Measurements from ENCODE around the gene VSTM2B.

The VSTM2B gene

GRCh38 chr19:29609636-29610035 is 83.8 kb downstream of the VSTM2B start:
- H3K36me3 ChIP-seq (replicated peaks in 1 of 2; ENCODE audit: control insufficient read depth in 2 of 2, insufficient read depth in 2 of 2, low read length in 2 of 2) = peaks cover 22 to 55% of the 10 kb centered on the region in 2 donors

GRCh38 chr19:29610213-29610573 is 84.4 kb downstream of the VSTM2B start:
- Histone ChIP-seq H3K4me3 (ENCODE audit: low read length in 2 of 2) (no peak overlapping the region), H2BK5ac (ENCODE audit: low read length) (peak overlapping the region; percentile 7), H3K27ac (replicated peaks; ENCODE audit: low read length) (no peak overlapping the region), H4K8ac (ENCODE audit: low read depth, low read length) (no peak overlapping the region), H3K79me1 (ENCODE audit: low read depth, low read length) (peaks cover 4% of the 10 kb centered on the region), H3K18ac (ENCODE audit: low read length) (no peak overlapping the region), H2BK120ac (ENCODE audit: low read depth, low read length) (peak overlapping the region; percentile 69), H2BK15ac (ENCODE audit: low read length) (no peak overlapping the region), H2BK12ac (ENCODE audit: low read length) (no peak overlapping the region), H3K14ac (ENCODE audit: low read length) (no peak overlapping the region), H3K4ac (ENCODE audit: low read length) (no peak overlapping the region), H3K9ac (ENCODE audit: low read depth, low read length, poor library complexity) (no peak overlapping the region), H3K36me3 (replicated peaks in 1 of 2; ENCODE audit: control insufficient read depth in 2 of 2, insufficient read depth in 2 of 2, low read length in 2 of 2) (peaks cover 23 to 60% of the 10 kb centered on the region in 2 donors), H2AFZ (ENCODE audit: low read length) (no peak overlapping the region), H3K27me3 (ENCODE audit: control insufficient read depth in 3 of 3, insufficient read depth in 3 of 3, low read depth in 1 of 3, low read length in 3 of 3) (no peaks in the 10 kb centered on the region), H4K91ac (ENCODE audit: low read depth, low read length, poor library complexity) (no peak overlapping the region), H3K4me1 (ENCODE audit: control insufficient read depth in 2 of 2, insufficient read depth in 1 of 2, low read depth in 1 of 2, low read length in 2 of 2) (peaks cover 2% of the 10 kb centered on the region in 2 donors), H3K4me2 (ENCODE audit: insufficient read depth, low read length, poor library complexity, severe bottlenecking) (no peak overlapping the region), H3K23ac (ENCODE audit: low read depth, low read length, poor library complexity) (no peak overlapping the region), H2AK5ac (ENCODE audit: low read depth, low read length) (peak overlapping the region; percentile 33), H3K9me3 (replicated peaks in 1 of 2; ENCODE audit: control insufficient read depth in 2 of 2, insufficient read depth in 1 of 2, low read depth in 1 of 2, low read length in 2 of 2) (peaks cover 0 to 1% of the 10 kb centered on the region in 2 donors)
- WGBS, 2 donors (ENCODE audit: extremely low coverage in 2 of 2, insufficient read length in 2 of 2, insufficient replicate concordance in 1 of 2) = no CpG with 5 or more reads among the region's 22 CpGs
- no peak for DNase-seq (ENCODE audit: low spot score)

More at GRCh38 chr19:29609636-29610035, 83.8 kb downstream of the VSTM2B start:
- H3K27ac ChIP-seq (replicated peaks; ENCODE audit: low read length) = no peak overlapping the region
- no peak overlapping the region for H2BK120ac ChIP-seq (ENCODE audit: low read depth, low read length)
- no CpG with 5 or more reads among the region's 11 CpGs for WGBS, 2 donors (ENCODE audit: extremely low coverage in 2 of 2, insufficient read length in 2 of 2, insufficient replicate concordance in 1 of 2)
- no peak overlapping the region for H3K4me3 ChIP-seq (ENCODE audit: low read length in 2 of 2)
- H4K91ac ChIP-seq (ENCODE audit: low read depth, low read length, poor library complexity) = no peak overlapping the region
- H3K27me3 ChIP-seq (ENCODE audit: control insufficient read depth in 3 of 3, insufficient read depth in 3 of 3, low read depth in 1 of 3, low read length in 3 of 3) = no peaks in the 10 kb centered on the region
- H3K23ac ChIP-seq (ENCODE audit: low read depth, low read length, poor library complexity) = no peak overlapping the region
- H2AK5ac ChIP-seq (ENCODE audit: low read depth, low read length) = no peak overlapping the region
- peaks cover 2 to 4% of the 10 kb centered on the region in 2 donors for H3K4me1 ChIP-seq (ENCODE audit: control insufficient read depth in 2 of 2, insufficient read depth in 1 of 2, low read depth in 1 of 2, low read length in 2 of 2)
- peaks cover 0 to 1% of the 10 kb centered on the region in 2 donors for H3K9me3 ChIP-seq (replicated peaks in 1 of 2; ENCODE audit: control insufficient read depth in 2 of 2, insufficient read depth in 1 of 2, low read depth in 1 of 2, low read length in 2 of 2)
- no peak overlapping the region for H3K4ac ChIP-seq (ENCODE audit: low read length)
- no peak overlapping the region for H2AFZ ChIP-seq (ENCODE audit: low read length)
- no peak overlapping the region for H3K14ac ChIP-seq (ENCODE audit: low read length)
- H3K4me2 ChIP-seq (ENCODE audit: insufficient read depth, low read length, poor library complexity, severe bottlenecking) = no peak overlapping the region
- H2BK12ac ChIP-seq (ENCODE audit: low read length) = no peak overlapping the region
- peaks cover 4% of the 10 kb centered on the region for H3K79me1 ChIP-seq (ENCODE audit: low read depth, low read length)
- no peak overlapping the region for H3K9ac ChIP-seq (ENCODE audit: low read depth, low read length, poor library complexity)
- no peak for DNase-seq (ENCODE audit: low spot score)
- H2BK15ac ChIP-seq (ENCODE audit: low read length) = no peak overlapping the region
- H2BK5ac ChIP-seq (ENCODE audit: low read length) = peak overlapping the region; percentile 7
- H4K8ac ChIP-seq (ENCODE audit: low read depth, low read length) = no peak overlapping the region
- no peak overlapping the region for H3K18ac ChIP-seq (ENCODE audit: low read length)

GRCh38 chr19:29610574-29611271 is 84.9 kb downstream of the VSTM2B start:
- Histone ChIP-seq H2BK5ac (ENCODE audit: low read length) (peak overlapping the region; percentile 7), H3K27ac (replicated peaks; ENCODE audit: low read length) (no peak overlapping the region), H2AFZ (ENCODE audit: low read length) (no peak overlapping the region), H3K4me2 (ENCODE audit: insufficient read depth, low read length, poor library complexity, severe bottlenecking) (no peak overlapping the region), H3K14ac (ENCODE audit: low read length) (no peak overlapping the region), H3K9me3 (replicated peaks in 1 of 2; ENCODE audit: control insufficient read depth in 2 of 2, insufficient read depth in 1 of 2, low read depth in 1 of 2, low read length in 2 of 2) (peaks cover 0 to 1% of the 10 kb centered on the region in 2 donors), H3K4ac (ENCODE audit: low read length) (peak overlapping the region; percentile 47), H2BK120ac (ENCODE audit: low read depth, low read length) (peak overlapping the region; percentile 69), H3K23ac (ENCODE audit: low read depth, low read length, poor library complexity) (no peak overlapping the region), H3K27me3 (ENCODE audit: control insufficient read depth in 3 of 3, insufficient read depth in 3 of 3, low read depth in 1 of 3, low read length in 3 of 3) (no peaks in the 10 kb centered on the region), H3K9ac (ENCODE audit: low read depth, low read length, poor library complexity) (no peak overlapping the region), H3K79me1 (ENCODE audit: low read depth, low read length) (peaks cover 2% of the 10 kb centered on the region), H3K18ac (ENCODE audit: low read length) (no peak overlapping the region), H3K4me1 (ENCODE audit: control insufficient read depth in 2 of 2, insufficient read depth in 1 of 2, low read depth in 1 of 2, low read length in 2 of 2) (peaks cover 2% of the 10 kb centered on the region in 2 donors), H4K91ac (ENCODE audit: low read depth, low read length, poor library complexity) (no peak overlapping the region), H2AK5ac (ENCODE audit: low read depth, low read length) (peak overlapping the region; percentile 44), H3K4me3 (ENCODE audit: low read length in 2 of 2) (no peak overlapping the region), H2BK15ac (ENCODE audit: low read length) (no peak overlapping the region), H3K36me3 (replicated peaks in 1 of 2; ENCODE audit: control insufficient read depth in 2 of 2, insufficient read depth in 2 of 2, low read length in 2 of 2) (peaks cover 26 to 65% of the 10 kb centered on the region in 2 donors), H2BK12ac (ENCODE audit: low read length) (no peak overlapping the region), H4K8ac (ENCODE audit: low read depth, low read length) (no peak overlapping the region)
- peak; percentile 77 for DNase-seq (ENCODE audit: low spot score)
- no CpG with 5 or more reads among the region's 19 CpGs for WGBS, 2 donors (ENCODE audit: extremely low coverage in 2 of 2, insufficient read length in 2 of 2, insufficient replicate concordance in 1 of 2)

GRCh38 chr19:29612121-29612520 is 86.3 kb downstream of the VSTM2B start:
- Histone ChIP-seq H3K79me1 (ENCODE audit: low read depth, low read length) (no peaks in the 10 kb centered on the region), H2BK5ac (ENCODE audit: low read length) (no peak overlapping the region), H3K4me1 (ENCODE audit: control insufficient read depth in 2 of 2, insufficient read depth in 1 of 2, low read depth in 1 of 2, low read length in 2 of 2) (peaks cover 0 to 2% of the 10 kb centered on the region in 2 donors), H3K4ac (ENCODE audit: low read length) (no peak overlapping the region), H2AK5ac (ENCODE audit: low read depth, low read length) (no peak overlapping the region), H3K4me3 (ENCODE audit: low read length in 2 of 2) (no peak overlapping the region), H3K27me3 (ENCODE audit: control insufficient read depth in 3 of 3, insufficient read depth in 3 of 3, low read depth in 1 of 3, low read length in 3 of 3) (no peaks in the 10 kb centered on the region), H2BK15ac (ENCODE audit: low read length) (no peak overlapping the region), H3K14ac (ENCODE audit: low read length) (no peak overlapping the region), H3K9me3 (replicated peaks in 1 of 2; ENCODE audit: control insufficient read depth in 2 of 2, insufficient read depth in 1 of 2, low read depth in 1 of 2, low read length in 2 of 2) (peaks cover 0 to 1% of the 10 kb centered on the region in 2 donors), H3K18ac (ENCODE audit: low read length) (no peak overlapping the region), H2BK120ac (ENCODE audit: low read depth, low read length) (no peak overlapping the region), H4K8ac (ENCODE audit: low read depth, low read length) (no peak overlapping the region), H3K36me3 (replicated peaks in 1 of 2; ENCODE audit: control insufficient read depth in 2 of 2, insufficient read depth in 2 of 2, low read length in 2 of 2) (peaks cover 30 to 78% of the 10 kb centered on the region in 2 donors), H4K91ac (ENCODE audit: low read depth, low read length, poor library complexity) (no peak overlapping the region), H3K23ac (ENCODE audit: low read depth, low read length, poor library complexity) (no peak overlapping the region), H2BK12ac (ENCODE audit: low read length) (no peak overlapping the region), H2AFZ (ENCODE audit: low read length) (no peak overlapping the region), H3K9ac (ENCODE audit: low read depth, low read length, poor library complexity) (no peak overlapping the region), H3K4me2 (ENCODE audit: insufficient read depth, low read length, poor library complexity, severe bottlenecking) (no peak overlapping the region), H3K27ac (replicated peaks; ENCODE audit: low read length) (no peak overlapping the region)
- no CpG with 5 or more reads among the region's 9 CpGs for WGBS, 2 donors (ENCODE audit: extremely low coverage in 2 of 2, insufficient read length in 2 of 2, insufficient replicate concordance in 1 of 2)
- no peak for DNase-seq (ENCODE audit: low spot score)

Data from neuronal stem cell (in vitro differentiated cells).